Measurements from ENCODE around the gene AP1B1.

AP1B1 gene

DNA sequence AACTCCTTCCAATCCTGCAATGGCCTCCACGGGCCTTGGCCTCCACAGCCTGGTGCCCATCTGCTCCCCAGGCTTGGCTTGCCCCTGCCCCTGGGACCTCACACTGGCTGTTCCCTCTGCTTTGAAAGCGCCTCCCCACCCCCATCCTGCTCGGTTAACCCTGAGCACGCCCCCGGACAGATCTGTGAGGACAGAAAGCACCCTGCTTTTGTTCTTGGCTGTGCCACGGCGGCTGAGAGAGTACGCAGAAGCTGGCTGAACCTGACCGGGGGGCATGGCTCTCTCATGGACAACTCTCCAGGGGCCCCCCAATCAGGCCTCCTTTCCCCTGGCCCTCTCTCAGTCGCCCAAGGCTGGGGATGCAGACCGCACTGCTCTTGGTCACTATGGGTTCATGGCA is 52.7 kb downstream of the AP1B1 start:
- TF ChIP-seq, protein P1, sequence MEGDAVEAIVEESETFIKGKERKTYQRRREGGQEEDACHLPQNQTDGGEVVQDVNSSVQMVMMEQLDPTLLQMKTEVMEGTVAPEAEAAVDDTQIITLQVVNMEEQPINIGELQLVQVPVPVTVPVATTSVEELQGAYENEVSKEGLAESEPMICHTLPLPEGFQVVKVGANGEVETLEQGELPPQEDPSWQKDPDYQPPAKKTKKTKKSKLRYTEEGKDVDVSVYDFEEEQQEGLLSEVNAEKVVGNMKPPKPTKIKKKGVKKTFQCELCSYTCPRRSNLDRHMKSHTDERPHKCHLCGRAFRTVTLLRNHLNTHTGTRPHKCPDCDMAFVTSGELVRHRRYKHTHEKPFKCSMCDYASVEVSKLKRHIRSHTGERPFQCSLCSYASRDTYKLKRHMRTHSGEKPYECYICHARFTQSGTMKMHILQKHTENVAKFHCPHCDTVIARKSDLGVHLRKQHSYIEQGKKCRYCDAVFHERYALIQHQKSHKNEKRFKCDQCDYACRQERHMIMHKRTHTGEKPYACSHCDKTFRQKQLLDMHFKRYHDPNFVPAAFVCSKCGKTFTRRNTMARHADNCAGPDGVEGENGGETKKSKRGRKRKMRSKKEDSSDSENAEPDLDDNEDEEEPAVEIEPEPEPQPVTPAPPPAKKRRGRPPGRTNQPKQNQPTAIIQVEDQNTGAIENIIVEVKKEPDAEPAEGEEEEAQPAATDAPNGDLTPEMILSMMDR (IDR thresholded peaks at IDR 0.05; ENCODE audit: extremely low read depth, missing control alignments) = no peak
- no peak for DNase-seq (ENCODE audit: low spot score)

DNA sequence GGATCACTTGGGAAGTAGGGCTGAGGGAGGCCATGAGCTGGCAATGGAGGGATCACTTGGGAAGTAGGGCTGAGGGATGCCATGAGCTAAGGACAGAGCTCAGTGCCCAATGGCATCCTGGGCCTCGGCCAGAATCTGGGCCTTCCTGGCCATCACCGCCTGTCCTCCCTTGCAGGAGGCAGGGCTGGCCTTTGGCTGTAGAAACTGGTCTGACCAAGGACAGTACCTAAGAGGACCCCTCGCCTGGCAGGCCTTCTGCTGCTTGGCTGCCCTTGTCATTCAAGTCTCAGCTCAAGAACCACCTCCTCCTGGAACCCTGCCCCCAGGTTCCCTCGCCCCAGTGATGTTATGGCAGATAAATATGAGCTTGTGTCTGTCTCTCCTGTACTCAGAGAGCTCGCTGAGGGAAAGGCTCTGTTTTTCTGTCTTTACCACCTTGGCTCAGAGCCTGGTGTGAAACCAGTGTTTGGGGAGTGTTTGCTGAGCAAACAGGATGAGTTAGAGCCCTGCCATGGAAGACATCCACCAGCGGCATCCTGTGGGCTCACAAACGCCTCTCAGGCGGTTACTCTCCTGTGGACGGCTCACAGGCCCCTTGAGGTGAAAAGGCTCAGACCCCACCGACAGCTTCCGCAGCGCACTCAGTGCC is 53.5 kb downstream of the AP1B1 start:
- TF ChIP-seq, protein P1 (IDR thresholded peaks at IDR 0.05; ENCODE audit: extremely low read depth, missing control alignments) = no peak
- no peak for DNase-seq (ENCODE audit: low spot score)

DNA sequence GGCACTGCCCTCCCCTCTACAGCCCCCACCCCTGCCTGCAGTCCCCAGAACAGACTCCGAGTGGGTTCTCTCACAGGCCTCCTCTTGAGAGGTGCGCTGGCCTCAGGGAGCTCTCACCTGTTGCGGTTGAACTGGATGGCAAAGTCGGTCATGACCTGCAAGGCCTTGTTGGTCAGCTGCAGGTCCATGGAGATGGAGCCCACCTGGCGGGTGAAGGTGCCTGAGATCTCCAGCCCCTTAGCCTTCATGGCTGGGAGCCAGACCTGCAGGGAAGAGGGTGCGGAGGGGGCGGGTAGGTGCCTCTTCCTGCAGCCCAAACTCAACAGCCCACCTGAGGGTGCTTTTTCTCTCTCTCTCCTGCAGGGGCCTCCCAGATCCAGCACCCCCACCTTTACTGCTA is 54.2 kb downstream of the AP1B1 start:
- TF ChIP-seq, protein P1 (IDR thresholded peaks at IDR 0.05; ENCODE audit: extremely low read depth, missing control alignments) = no peak
- DNase-seq (ENCODE audit: low spot score) = no peak

DNA sequence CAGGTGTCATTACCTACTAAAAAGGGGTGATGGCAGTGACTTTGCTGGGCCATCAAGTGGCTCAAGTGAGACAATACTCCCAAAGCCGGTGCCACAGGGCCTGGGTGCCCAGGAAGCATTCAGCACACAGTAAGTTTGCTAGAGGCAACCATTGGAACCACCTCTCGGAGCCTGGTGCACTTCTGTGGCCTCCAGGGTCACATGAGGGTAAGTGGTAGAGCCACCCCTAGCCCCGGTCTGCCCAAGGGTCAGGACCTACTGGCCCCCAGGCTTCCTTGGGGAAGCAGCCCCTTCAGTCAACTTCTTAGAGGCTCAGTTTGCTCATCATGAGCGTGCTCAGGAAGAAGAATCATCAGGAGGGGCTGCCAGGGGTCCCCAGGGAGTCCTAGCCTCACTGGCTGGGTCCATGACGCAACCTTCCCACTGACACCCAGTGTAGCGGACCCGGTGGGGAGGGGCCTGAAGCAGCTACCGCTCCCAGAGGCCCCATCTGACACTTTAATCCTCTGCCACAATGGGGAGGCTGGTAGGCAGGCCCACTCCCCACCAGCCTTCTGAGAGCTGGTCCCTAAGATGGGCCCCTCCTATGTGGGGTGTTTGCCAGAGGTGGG is 55.4 kb downstream of the AP1B1 start:
- TF ChIP-seq, protein P1 (IDR thresholded peaks at IDR 0.05; ENCODE audit: extremely low read depth, missing control alignments) = no peak
- DNase-seq (ENCODE audit: low spot score) = no peak

DNA sequence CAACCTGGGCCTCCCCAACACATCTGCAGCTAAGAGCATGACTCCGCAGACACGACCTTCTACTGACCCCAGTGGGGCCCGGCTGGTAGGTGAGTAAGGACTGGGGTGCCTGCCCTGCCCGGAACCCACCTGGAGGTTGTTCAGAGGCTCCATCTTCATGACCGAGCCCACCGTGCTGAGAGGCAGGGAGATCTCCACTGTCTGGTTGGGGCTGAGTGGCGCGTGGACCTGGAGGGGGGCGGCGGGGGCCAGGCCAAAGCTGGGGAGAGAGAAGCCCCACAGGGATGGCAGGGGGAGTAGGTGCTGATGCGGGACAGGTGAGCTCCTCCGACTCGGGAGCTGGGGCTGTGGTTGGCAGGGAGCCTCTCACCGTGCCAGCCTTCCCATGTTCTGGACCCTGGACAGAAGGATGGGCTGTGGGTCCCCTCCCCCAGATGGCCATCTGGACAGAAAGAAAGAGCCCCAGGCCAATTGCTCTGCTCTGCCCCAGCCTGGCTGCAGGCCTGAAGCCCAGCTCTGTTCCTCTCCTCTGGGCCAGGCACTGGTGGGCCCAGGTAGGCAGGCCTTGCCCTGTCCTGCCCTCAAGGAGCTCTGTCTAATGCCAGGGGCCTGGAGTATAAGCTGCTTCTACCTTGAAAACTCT is 56.6 kb downstream of the AP1B1 start:
- no peak for DNase-seq (ENCODE audit: low spot score)
- TF ChIP-seq, protein P1 (IDR thresholded peaks at IDR 0.05; ENCODE audit: extremely low read depth, missing control alignments) = no peak

DNA sequence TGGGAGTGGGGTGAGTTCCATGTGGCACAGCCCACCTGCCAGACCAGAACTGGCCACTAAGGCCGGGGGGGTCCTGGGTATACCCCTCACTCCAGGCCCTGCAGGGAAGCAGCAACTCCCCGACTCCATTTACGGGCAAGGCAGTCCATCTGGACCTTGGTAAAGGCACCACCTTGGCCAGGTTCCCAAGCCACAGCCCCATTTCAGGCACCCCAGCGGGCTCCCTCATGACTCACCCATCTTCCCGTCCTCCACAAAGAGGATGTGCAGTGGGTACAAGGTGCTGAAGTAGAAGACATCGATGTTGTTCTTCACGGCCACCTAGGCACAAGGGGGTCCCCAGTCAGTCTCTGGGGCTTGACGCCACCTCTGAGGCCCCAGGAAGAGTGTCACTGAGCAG is 57.2 kb downstream of the AP1B1 start:
- no peak for DNase-seq (ENCODE audit: low spot score)
- TF ChIP-seq, protein P1 (IDR thresholded peaks at IDR 0.05; ENCODE audit: extremely low read depth, missing control alignments) = no peak

DNA sequence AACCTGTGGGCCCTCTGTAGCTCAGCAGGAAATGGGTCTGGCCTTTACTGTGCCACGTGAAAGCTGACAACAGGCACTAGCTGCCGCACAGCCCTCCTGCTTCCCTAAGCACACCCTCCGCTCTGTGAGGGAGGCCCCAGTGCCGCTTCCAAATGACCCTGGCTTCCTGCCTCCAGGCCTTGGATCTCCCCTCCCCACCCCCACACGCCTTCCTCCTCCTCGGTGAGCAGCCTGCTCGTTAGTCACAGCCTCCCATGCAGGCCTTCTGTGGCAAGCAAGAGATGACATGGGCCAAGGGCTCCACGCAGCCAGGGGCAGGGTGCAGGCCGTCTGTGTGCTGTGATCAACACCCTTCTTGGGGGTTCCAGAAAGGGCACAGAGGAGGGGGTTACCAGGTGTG is 57.6 kb downstream of the AP1B1 start:
- no peak for DNase-seq (ENCODE audit: low spot score)
- TF ChIP-seq, protein P1 (IDR thresholded peaks at IDR 0.05; ENCODE audit: extremely low read depth, missing control alignments) = no peak
